Panc1 (cell line): ENCODE results near the gene TXNIP. TPM values are rescaled to one million over a fixed set of nuclear protein-coding genes. Genes with fewer than 3 reads are reported as not detected.

Experiments
- ATAC-seq: fragments of 200-7000 bp; cut with Tn5 transposase; 2 replicates; pipeline ENCODE4 v1.9.1; 2020; ENCODE audit warnings: mild to moderate bottlenecking, moderate library complexity
- BruUV-seq: library from RNA; stranded (reverse); fragments of 400-500 nt; replicated peaks from 2 replicates; lab custom pipeline; 2021; lab: Mats Ljungman, UMichigan
- CTCF ChIA-PET: fragments of 300-600 bp; sonication (Branson Sonifier 250); formaldehyde crosslinking; loops from one replicate; lab custom pipeline; 2022; ENCODE audit warnings: antibody characterized with exemption; lab: Charles Lee
- POLR2A ChIA-PET: fragments of 300-600 bp; sonication (Branson Sonifier 250); formaldehyde crosslinking; loops from one replicate; lab custom pipeline; 2022; ENCODE audit warnings: antibody characterized with exemption; lab: Charles Lee
- DNase-seq: peaks from one replicate; pipeline ENCODE4 v3.0.0-alpha.2; 2010; ENCODE audit warnings: low read depth, low spot score
- H3K27ac ChIP-seq: 2 replicates; pipeline ENCODE4 v1.5.1; 2011; ENCODE audit warnings: mild to moderate bottlenecking, low read length, inconsistent platforms
- H3K27me3 ChIP-seq: fragments of 200-500 bp; sonication (Bioruptor generic); 2 replicates; pipeline ENCODE4 v1.6.0; 2014; ENCODE audit warnings: low read length, inconsistent platforms; ENCODE audit not compliant: control insufficient read depth, insufficient read depth
- H3K36me3 ChIP-seq: fragments of 200-500 bp; sonication (Bioruptor generic); 2 replicates; pipeline ENCODE4 v1.5.1; 2014; ENCODE audit warnings: inconsistent platforms, mild to moderate bottlenecking, low read length, moderate library complexity; ENCODE audit not compliant: control insufficient read depth, insufficient read depth
- H3K4me1 ChIP-seq: 2 replicates; pipeline ENCODE4 v1.5.1; 2011; ENCODE audit warnings: inconsistent platforms, mild to moderate bottlenecking, low read length, moderate library complexity; ENCODE audit not compliant: control insufficient read depth, insufficient read depth
- H3K4me3 ChIP-seq, 2 experiments: 2 replicates each; pipeline ENCODE4 v1.5.1; 2011 to 2012; ENCODE audit warnings: low read depth in 2 of 2, low read length in 2 of 2, mild to moderate bottlenecking in 2 of 2, inconsistent platforms in 1 of 2, moderate library complexity in 1 of 2
- H3K9me3 ChIP-seq: fragments of 200-500 bp; sonication (Bioruptor generic); 2 replicates; pipeline ENCODE4 v1.5.1; 2014; ENCODE audit warnings: low read depth, mild to moderate bottlenecking, inconsistent platforms, low read length, moderate library complexity; ENCODE audit not compliant: control insufficient read depth, insufficient read depth
- POLR2AphosphoS5 ChIP-seq: IDR thresholded peaks from 2 replicates; pipeline ENCODE4 v1.6.1; 2012; ENCODE audit warnings: mild to moderate bottlenecking, low read depth, low read length, moderate library complexity
- SIN3A ChIP-seq: IDR thresholded peaks from 2 replicates; pipeline ENCODE4 v1.6.1; 2012; ENCODE audit warnings: low read depth, mild to moderate bottlenecking, low read length, moderate library complexity, borderline replicate concordance; ENCODE audit not compliant: insufficient read depth
- TCF7L2 ChIP-seq: IDR thresholded peaks from 2 replicates; pipeline ENCODE4 v1.6.1; 2011; ENCODE audit warnings: mild to moderate bottlenecking, low read depth, low read length, inconsistent platforms
- in situ Hi-C: cut with HindIII; loops from 2 replicates; pipeline ENCODE4 v1.10.0; 2016; ENCODE audit warnings: low sequenced_read_pairs, low pct_unique_long_range_greater_than_20kb
- intact Hi-C: fragments of 100-400 bp; cut with micrococcal nuclease; formaldehyde crosslinking; loops from one replicate; pipeline ENCODE4 v1.10.0; 2022; ENCODE audit not compliant: unreplicated experiment
- total RNA-seq: library from RNA; stranded (reverse); gene quantifications from one replicate; pipeline ENCODE4 v1.2.1, GENCODE V29; 2021; ENCODE audit not compliant: unreplicated experiment
- TF ChIP-seq, protein P1 (sequence below), 2 experiments: IDR thresholded peaks; 2 replicates each; pipeline ENCODE4 v1.6.1; 2011 to 2012; ENCODE audit warnings: low read depth in 2 of 2, control low read depth in 1 of 2, low read length in 1 of 2, mild to moderate bottlenecking in 1 of 2, moderate library complexity in 1 of 2; ENCODE audit not compliant: insufficient read depth in 1 of 2
- TF ChIP-seq, protein P2 (sequence below): fragments of 450-650 bp; IDR thresholded peaks from 2 replicates; pipeline ENCODE4 v1.5.1; 2017; ENCODE audit warnings: mild to moderate bottlenecking

TXNIP gene
- total RNA-seq, 1 experiment from 2014 or later: 15.2 TPM

- no peak for TF ChIP-seq POLR2AphosphoS5
- no peak for TF ChIP-seq SIN3A
- TF ChIP-seq, protein P1, sequence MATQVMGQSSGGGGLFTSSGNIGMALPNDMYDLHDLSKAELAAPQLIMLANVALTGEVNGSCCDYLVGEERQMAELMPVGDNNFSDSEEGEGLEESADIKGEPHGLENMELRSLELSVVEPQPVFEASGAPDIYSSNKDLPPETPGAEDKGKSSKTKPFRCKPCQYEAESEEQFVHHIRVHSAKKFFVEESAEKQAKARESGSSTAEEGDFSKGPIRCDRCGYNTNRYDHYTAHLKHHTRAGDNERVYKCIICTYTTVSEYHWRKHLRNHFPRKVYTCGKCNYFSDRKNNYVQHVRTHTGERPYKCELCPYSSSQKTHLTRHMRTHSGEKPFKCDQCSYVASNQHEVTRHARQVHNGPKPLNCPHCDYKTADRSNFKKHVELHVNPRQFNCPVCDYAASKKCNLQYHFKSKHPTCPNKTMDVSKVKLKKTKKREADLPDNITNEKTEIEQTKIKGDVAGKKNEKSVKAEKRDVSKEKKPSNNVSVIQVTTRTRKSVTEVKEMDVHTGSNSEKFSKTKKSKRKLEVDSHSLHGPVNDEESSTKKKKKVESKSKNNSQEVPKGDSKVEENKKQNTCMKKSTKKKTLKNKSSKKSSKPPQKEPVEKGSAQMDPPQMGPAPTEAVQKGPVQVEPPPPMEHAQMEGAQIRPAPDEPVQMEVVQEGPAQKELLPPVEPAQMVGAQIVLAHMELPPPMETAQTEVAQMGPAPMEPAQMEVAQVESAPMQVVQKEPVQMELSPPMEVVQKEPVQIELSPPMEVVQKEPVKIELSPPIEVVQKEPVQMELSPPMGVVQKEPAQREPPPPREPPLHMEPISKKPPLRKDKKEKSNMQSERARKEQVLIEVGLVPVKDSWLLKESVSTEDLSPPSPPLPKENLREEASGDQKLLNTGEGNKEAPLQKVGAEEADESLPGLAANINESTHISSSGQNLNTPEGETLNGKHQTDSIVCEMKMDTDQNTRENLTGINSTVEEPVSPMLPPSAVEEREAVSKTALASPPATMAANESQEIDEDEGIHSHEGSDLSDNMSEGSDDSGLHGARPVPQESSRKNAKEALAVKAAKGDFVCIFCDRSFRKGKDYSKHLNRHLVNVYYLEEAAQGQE (IDR thresholded peaks at IDR 0.05; ENCODE audit: insufficient read depth in 1 of 2, low read depth in 2 of 2, low read length in 1 of 2): no peak
- no peak for TF ChIP-seq TCF7L2
- TF ChIP-seq, protein P2, sequence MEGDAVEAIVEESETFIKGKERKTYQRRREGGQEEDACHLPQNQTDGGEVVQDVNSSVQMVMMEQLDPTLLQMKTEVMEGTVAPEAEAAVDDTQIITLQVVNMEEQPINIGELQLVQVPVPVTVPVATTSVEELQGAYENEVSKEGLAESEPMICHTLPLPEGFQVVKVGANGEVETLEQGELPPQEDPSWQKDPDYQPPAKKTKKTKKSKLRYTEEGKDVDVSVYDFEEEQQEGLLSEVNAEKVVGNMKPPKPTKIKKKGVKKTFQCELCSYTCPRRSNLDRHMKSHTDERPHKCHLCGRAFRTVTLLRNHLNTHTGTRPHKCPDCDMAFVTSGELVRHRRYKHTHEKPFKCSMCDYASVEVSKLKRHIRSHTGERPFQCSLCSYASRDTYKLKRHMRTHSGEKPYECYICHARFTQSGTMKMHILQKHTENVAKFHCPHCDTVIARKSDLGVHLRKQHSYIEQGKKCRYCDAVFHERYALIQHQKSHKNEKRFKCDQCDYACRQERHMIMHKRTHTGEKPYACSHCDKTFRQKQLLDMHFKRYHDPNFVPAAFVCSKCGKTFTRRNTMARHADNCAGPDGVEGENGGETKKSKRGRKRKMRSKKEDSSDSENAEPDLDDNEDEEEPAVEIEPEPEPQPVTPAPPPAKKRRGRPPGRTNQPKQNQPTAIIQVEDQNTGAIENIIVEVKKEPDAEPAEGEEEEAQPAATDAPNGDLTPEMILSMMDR: no peak
- H3K4me1 ChIP-seq: no peaks in the 10 kb centered on the region
- intact Hi-C loops: no loop called here
- no TSS peak for BruUV-seq
- no peaks in the 10 kb centered on the region for H3K27me3 ChIP-seq
- no peak overlapping the region for H3K4me3 ChIP-seq
- ATAC-seq: no peak
- DNase-seq: no peak
- POLR2A ChIA-PET: no interaction called here
- H3K27ac ChIP-seq: no peak overlapping the region
- CTCF ChIA-PET: no interaction called here
- in situ Hi-C loops: no loop called here
- H3K9me3 ChIP-seq: no peaks in the 10 kb centered on the region
- no peaks in the 10 kb centered on the region for H3K36me3 ChIP-seq
These were observed 53.5 kb downstream of the TXNIP start for GRCh38 chr1:145942871-145943270.

Other genes starting within 250 kb of the TXNIP start
- 14.5 TPM for gene RNF115, start 172.5 kb downstream of the TXNIP start, total RNA-seq
- 35.1 TPM for gene POLR3C, start 172.4 kb downstream of the TXNIP start, total RNA-seq
- 3.7 TPM for gene NUDT17, start 150.9 kb downstream of the TXNIP start, total RNA-seq
- 68.1 TPM for gene PIAS3, start 137.5 kb downstream of the TXNIP start, total RNA-seq
- not detected for gene ANKRD35, start 110.7 kb downstream of the TXNIP start, total RNA-seq
- 2.2 TPM for gene ITGA10, start 86.5 kb downstream of the TXNIP start, total RNA-seq
- gene PEX11B, start 77.9 kb downstream of the TXNIP start, total RNA-seq: 27.4 TPM
- gene RBM8A, start 69.1 kb downstream of the TXNIP start, total RNA-seq: 172 TPM
- gene LIX1L, start 38.6 kb downstream of the TXNIP start, total RNA-seq: 23.3 TPM
- gene ANKRD34A, start 32.0 kb downstream of the TXNIP start, total RNA-seq: 1.4 TPM
- gene POLR3GL, start 31.9 kb downstream of the TXNIP start, total RNA-seq: 14.9 TPM
- gene HJV, start 25.2 kb upstream of the TXNIP start, total RNA-seq: not detected
- 2.8 TPM for gene NBPF10, start 148.2 kb upstream of the TXNIP start, total RNA-seq
- gene NOTCH2NLA, start 232.4 kb upstream of the TXNIP start, total RNA-seq: 30.0 TPM